PC-9 (cell line): Measurements from ENCODE around the gene DLG1. TPM values are rescaled to one million over a fixed set of nuclear protein-coding genes. Genes with fewer than 3 reads are reported as not detected.

Source experiments
- BruUV-seq: library from RNA; stranded (reverse); fragments of 400-500 nt; replicated peaks from 2 replicates; lab custom pipeline; 2021; lab: Mats Ljungman, UMichigan
- CTCF ChIA-PET: fragments of 300-600 bp; sonication (Branson Sonifier 250); formaldehyde crosslinking; loops from one replicate; lab custom pipeline; 2022; ENCODE audit warnings: antibody characterized with exemption; lab: Charles Lee
- POLR2A ChIA-PET: fragments of 300-600 bp; sonication (Branson Sonifier 250); formaldehyde crosslinking; loops from one replicate; lab custom pipeline; 2022; ENCODE audit warnings: antibody characterized with exemption; ENCODE audit not compliant: unreplicated experiment; lab: Charles Lee
- DNase-seq, 2 experiments: peaks; one replicate each; pipeline versions ENCODE4 v3.0.0 to v3.0.0-alpha.2; 2015 to 2022; ENCODE audit warnings: mixed read lengths in 1 of 2
- H2AFZ ChIP-seq: fragments of 200-600 bp; sonication (generic); 2 replicates; pipeline ENCODE4 v1.8.1; 2017; ENCODE audit warnings: antibody characterized with exemption
- H3F3A ChIP-seq: fragments of 200-600 bp; sonication (generic); 2 replicates; pipeline ENCODE4 v1.8.1; 2017; ENCODE audit warnings: antibody characterized with exemption, mild to moderate bottlenecking, low read depth; ENCODE audit not compliant: insufficient read depth
- H3K27ac ChIP-seq: fragments of 200-600 bp; sonication (generic); 2 replicates; pipeline ENCODE4 v1.6.1; 2016; ENCODE audit warnings: mixed run types
- H3K27me3 ChIP-seq: fragments of 200-600 bp; sonication (generic); 2 replicates; pipeline ENCODE4 v1.6.1; 2016; ENCODE audit warnings: low read depth, mixed run types; ENCODE audit not compliant: insufficient read depth
- H3K36me3 ChIP-seq: fragments of 200-600 bp; sonication (generic); 2 replicates; pipeline ENCODE4 v1.6.1; 2016; ENCODE audit warnings: low read depth, mixed run types
- H3K4me1 ChIP-seq: fragments of 200-600 bp; sonication (generic); replicated peaks from 2 replicates; pipeline ENCODE4 v1.6.1; 2016; ENCODE audit warnings: mixed run types; ENCODE audit not compliant: insufficient read depth
- H3K4me2 ChIP-seq: fragments of 200-600 bp; sonication (generic); 2 replicates; pipeline ENCODE4 v1.6.1; 2017; ENCODE audit warnings: mixed run types
- H3K4me3 ChIP-seq: fragments of 200-600 bp; sonication (generic); 2 replicates; pipeline ENCODE4 v1.6.1; 2016; ENCODE audit warnings: mixed run types
- H3K79me2 ChIP-seq: fragments of 200-600 bp; sonication (generic); 2 replicates; pipeline ENCODE4 v1.6.1; 2017; ENCODE audit warnings: low read depth, mixed run types
- H3K9me2 ChIP-seq: fragments of 200-600 bp; sonication (generic); 2 replicates; pipeline ENCODE4 v1.8.1; 2017; ENCODE audit warnings: mild to moderate bottlenecking; ENCODE audit not compliant: insufficient read depth
- H3K9me3 ChIP-seq: fragments of 200-600 bp; sonication (generic); 2 replicates; pipeline ENCODE4 v1.8.1; 2016; ENCODE audit warnings: low read depth; ENCODE audit not compliant: insufficient read depth
- H4K20me1 ChIP-seq: fragments of 200-600 bp; sonication (generic); 2 replicates; pipeline ENCODE4 v1.8.1; 2017; ENCODE audit not compliant: insufficient read depth
- CTCF ChIP-seq: fragments of 200-600 bp; sonication (generic); conservative IDR thresholded peaks from 2 replicates; pipeline ENCODE4 v1.6.1; 2017; ENCODE audit warnings: mixed run types, antibody characterized with exemption, mild to moderate bottlenecking, moderate library complexity
- EZH2 ChIP-seq: fragments of 200-600 bp; sonication (generic); IDR thresholded peaks from 2 replicates; pipeline ENCODE4 v1.8.0; 2017; ENCODE audit warnings: antibody characterized with exemption, low read depth
- intact Hi-C: fragments of 100-400 bp; cut with micrococcal nuclease; formaldehyde crosslinking; loops from one replicate; pipeline ENCODE4 v1.10.0; 2022; ENCODE audit not compliant: unreplicated experiment
- total RNA-seq: library from RNA; stranded (reverse); gene quantifications from 2 replicates; pipeline ENCODE4 v1.2.3, GENCODE V29; 2021

DLG1 gene
- total RNA-seq, 1 experiment from 2014 or later: 201 TPM

GRCh38 chr3:197010556-197011351, 287.7 kb downstream of the DLG1 start:
- intact Hi-C loops: no loop called here
- TF ChIP-seq CTCF: no peak
- TF ChIP-seq EZH2: no peak
- H3K79me2 ChIP-seq: no peaks in the 10 kb centered on the region
- H3K27me3 ChIP-seq: no peaks in the 10 kb centered on the region
- no peak overlapping the region for H2AFZ ChIP-seq
- no peaks in the 10 kb centered on the region; the same call in 1 of the 2 replicates for H3F3A ChIP-seq
- CTCF ChIA-PET: no interaction called here
- no peak overlapping the region for H3K27ac ChIP-seq
- DNase-seq: no peak
- H3K4me1 ChIP-seq: no peaks in the 10 kb centered on the region
- H3K9me3 ChIP-seq: no peaks in the 10 kb centered on the region
- no peak overlapping the region for H3K4me3 ChIP-seq
- H3K36me3 ChIP-seq: no peaks in the 10 kb centered on the region
- H3K4me2 ChIP-seq: no peak overlapping the region
- POLR2A ChIA-PET: no interaction called here
- no peaks in the 10 kb centered on the region for H3K9me2 ChIP-seq
- no peaks in the 10 kb centered on the region for H4K20me1 ChIP-seq
- BruUV-seq: no TSS peak

GRCh38 chr3:197009532-197010019, 288.8 kb downstream of the DLG1 start:
- Histone ChIP-seq H3K9me2 (no peaks in the 10 kb centered on the region), H4K20me1 (no peaks in the 10 kb centered on the region), H3K4me1 (no peaks in the 10 kb centered on the region), H3K27me3 (no peaks in the 10 kb centered on the region), H3K9me3 (no peaks in the 10 kb centered on the region), H3K4me3 (no peak overlapping the region), H3K27ac (no peak overlapping the region), H3K36me3 (no peaks in the 10 kb centered on the region), H2AFZ (no peak overlapping the region), H3K4me2 (no peak overlapping the region), H3K79me2 (no peaks in the 10 kb centered on the region), H3F3A (no peaks in the 10 kb centered on the region; the same call in 1 of the 2 replicates)
- TF ChIP-seq CTCF: no peak
- no peak for TF ChIP-seq EZH2
- intact Hi-C loops: no loop called here
- DNase-seq: no peak
- CTCF ChIA-PET: no interaction called here
- POLR2A ChIA-PET: no interaction called here
- BruUV-seq: no TSS peak

- Histone ChIP-seq H3K36me3 (no peaks in the 10 kb centered on the region), H2AFZ (no peak overlapping the region), H3K9me2 (no peaks in the 10 kb centered on the region), H3K4me1 (no peaks in the 10 kb centered on the region), H3K4me3 (no peak overlapping the region), H3K27ac (no peak overlapping the region), H3F3A (no peaks in the 10 kb centered on the region; the same call in 1 of the 2 replicates), H4K20me1 (no peaks in the 10 kb centered on the region), H3K79me2 (no peaks in the 10 kb centered on the region), H3K27me3 (no peaks in the 10 kb centered on the region), H3K9me3 (no peaks in the 10 kb centered on the region), H3K4me2 (no peak overlapping the region)
- TF ChIP-seq CTCF (no peak), EZH2 (no peak)
- intact Hi-C loops: no loop called here
- POLR2A ChIA-PET: no interaction called here
- no peak for DNase-seq
- CTCF ChIA-PET: no interaction called here
- no TSS peak for BruUV-seq
Observed at GRCh38 chr3:197008436-197009209, 289.8 kb downstream of the DLG1 start.
